Body of pancreas (tissue), 4 donors: Measurements from ENCODE around the gene TTLL5.

Experiments used
- CTCF ChIP-seq, 7 experiments: fragments of 450-650 bp in 4 of 7; fragments of 200-600 bp in 3 of 7; sonication (generic) in 3 of 7; IDR thresholded peaks; one replicate each; pipeline ENCODE4 v1.5.1; 2016 to 2019; ENCODE audit warnings: antibody characterized with exemption in 7 of 7
- POLR2A ChIP-seq, 3 donors: fragments of 450-650 bp; IDR thresholded peaks; one replicate each; pipeline ENCODE4 v1.6.1; 2016; ENCODE audit warnings: antibody characterized with exemption in 3 of 3, mild to moderate bottlenecking in 2 of 3

- TF ChIP-seq CTCF (IDR thresholded peaks at IDR 0.05) = no peak
- no peak for TF ChIP-seq POLR2A (IDR thresholded peaks at IDR 0.05)
Observed at GRCh38 chr14:75866970-75867369, 205.9 kb downstream of the TTLL5 start.
